Measurements from ENCODE around the gene CEP83.

GRCh38 chr12:94415066-94415465 lies 44.6 kb downstream of the CEP83 start:
- TF ChIP-seq, protein P1, sequence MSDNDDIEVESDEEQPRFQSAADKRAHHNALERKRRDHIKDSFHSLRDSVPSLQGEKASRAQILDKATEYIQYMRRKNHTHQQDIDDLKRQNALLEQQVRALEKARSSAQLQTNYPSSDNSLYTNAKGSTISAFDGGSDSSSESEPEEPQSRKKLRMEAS (IDR thresholded peaks at IDR 0.05): no peak
- TF ChIP-seq ZNF274 (IDR thresholded peaks at IDR 0.05; ENCODE audit: low read depth, low read length) (no peak), RAD21 (IDR thresholded peaks at IDR 0.05; ENCODE audit: low read depth) (no peak), TCF7L2 (IDR thresholded peaks at IDR 0.05; ENCODE audit: borderline replicate concordance, extremely low read depth, insufficient read depth, insufficient read length) (no peak), CTCF (IDR thresholded peaks at IDR 0.05 in 2 of 3, conservative IDR thresholded peaks at IDR 0.05 in 1 of 3; ENCODE audit: borderline replicate concordance in 1 of 3, insufficient read depth in 1 of 3, low read depth in 2 of 3, low read length in 2 of 3) (no peak), POLR2A (IDR thresholded peaks at IDR 0.05; ENCODE audit: borderline replicate concordance, extremely low read depth, insufficient read depth, insufficient read length) (no peak), YY1 (IDR thresholded peaks at IDR 0.05; ENCODE audit: extremely low read depth, insufficient replicate concordance, low read depth, low read length) (no peak), EZH2 (IDR thresholded peaks at IDR 0.05) (no peak), CEBPB (IDR thresholded peaks at IDR 0.05; ENCODE audit: low read depth) (no peak), SIN3A (IDR thresholded peaks at IDR 0.05; ENCODE audit: low read depth) (no peak)

All from HCT116 (cell line).